Sigmoid colon (tissue), 4 donors: ENCODE data around the gene ABCF1.
A peak's percentile ranks its signal among the peaks of the same experiment; 100 is the strongest.

ENCODE experiments used
- CTCF ChIP-seq, 4 experiments: fragments of 450-650 bp in 3 of 4; fragments of 200-600 bp in 1 of 4; IDR thresholded peaks; one replicate each; pipeline ENCODE4 v1.5.1; 2016 to 2019; ENCODE audit warnings: antibody characterized with exemption in 4 of 4, mild to moderate bottlenecking in 3 of 4, moderate library complexity in 2 of 4
- POLR2AphosphoS5 ChIP-seq, 4 donors: sonication (generic); formaldehyde crosslinking; IDR thresholded peaks; one replicate each; pipeline ENCODE4 v1.6.1; 2017; ENCODE audit warnings: antibody characterized with exemption in 4 of 4

DNA sequence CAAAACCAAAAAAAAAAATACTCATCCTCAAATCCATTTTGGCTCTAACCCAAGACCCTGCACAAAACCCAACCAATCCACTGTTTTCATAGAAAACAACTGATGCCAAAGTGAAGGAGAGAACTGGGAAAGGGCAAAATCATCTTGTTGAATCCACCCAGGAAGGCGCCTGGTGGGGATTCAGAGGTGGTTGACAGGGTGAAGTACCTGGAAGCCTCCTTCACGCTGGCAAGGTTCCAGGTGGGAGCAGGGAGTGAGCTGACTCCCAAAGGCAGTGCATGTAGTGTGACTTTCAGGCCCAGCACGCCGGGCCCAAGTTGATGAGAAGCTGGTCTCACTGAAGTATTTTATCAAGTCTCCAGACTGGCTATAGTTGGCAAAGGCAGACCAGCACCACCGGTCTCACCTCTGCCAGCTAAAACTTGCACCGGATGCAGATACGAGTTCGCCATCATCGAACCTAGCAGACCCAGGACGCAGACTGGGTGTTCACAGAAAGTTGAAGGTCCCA is 29.3 kb downstream of the ABCF1 start:
- TF ChIP-seq CTCF (IDR thresholded peaks at IDR 0.05): no peak
- TF ChIP-seq POLR2AphosphoS5 (IDR thresholded peaks at IDR 0.05): peak in 2 of 4 donors; percentile 11 to 15
